Forelimb muscle (tissue), 1 donor: ENCODE data around the gene NBPF11. TPM values are rescaled to one million over a fixed set of nuclear protein-coding genes. Genes with fewer than 3 reads are reported as not detected.
"Not testable (repeated sequence)": the region's sequence is repeated elsewhere in the genome, so short reads cannot be mapped to it uniquely, and the experiment has no call there.

Experiments used
- DNase-seq: peaks from one replicate; pipeline ENCODE4 v3.0.0-alpha.2; 2013; ENCODE audit warnings: low read depth
- polyA plus RNA-seq: library from polyadenylated mRNA; unstranded; fragments of 120-200 nt; gene quantifications from one replicate; pipeline ENCODE4 v1.2.1, GENCODE V29; 2013; ENCODE audit not compliant: insufficient read length

The NBPF11 gene
- polyA plus RNA-seq, 1 donor: 15.1 TPM

DNA sequence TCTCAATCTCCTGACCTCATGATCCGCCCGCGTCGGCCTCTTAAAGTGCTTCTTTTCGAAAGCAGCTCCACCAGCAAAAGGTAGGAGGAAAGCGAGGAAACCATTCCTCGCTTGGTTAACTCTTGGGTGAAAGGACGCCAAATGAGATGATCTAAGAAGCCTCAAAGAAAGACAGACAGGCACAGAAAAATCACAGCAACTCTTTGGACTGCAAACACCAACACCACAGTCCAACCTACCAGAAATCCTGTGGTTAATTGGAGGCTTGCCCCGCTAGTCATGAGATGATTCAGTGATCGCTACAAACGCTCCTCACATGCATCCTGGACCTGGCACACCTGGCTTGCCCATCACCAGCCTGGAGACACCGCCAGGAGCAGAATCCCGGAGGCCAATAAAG lies 1.1 kb downstream of the NBPF11 start:
- DNase-seq: not testable (repeated sequence)

DNA sequence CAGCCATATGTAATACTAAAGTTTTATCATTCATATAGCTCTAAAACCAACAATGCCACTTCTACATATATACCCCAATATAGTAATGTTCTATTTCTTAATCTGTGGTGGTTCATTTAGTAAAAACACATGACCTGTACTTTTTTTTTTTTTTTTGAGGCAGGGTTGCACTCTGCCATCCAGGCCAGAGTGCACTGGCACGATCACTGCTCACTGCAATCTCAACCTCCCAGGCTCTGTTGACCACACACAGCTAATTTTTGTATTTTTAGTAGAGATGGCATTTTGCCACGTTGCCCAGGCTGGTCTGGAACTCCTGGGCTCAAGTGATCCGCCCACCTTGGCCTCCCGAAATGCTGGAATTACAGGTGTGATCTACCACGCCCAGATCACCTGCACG lies 2.1 kb downstream of the NBPF11 start:
- not testable (repeated sequence) for DNase-seq

DNA sequence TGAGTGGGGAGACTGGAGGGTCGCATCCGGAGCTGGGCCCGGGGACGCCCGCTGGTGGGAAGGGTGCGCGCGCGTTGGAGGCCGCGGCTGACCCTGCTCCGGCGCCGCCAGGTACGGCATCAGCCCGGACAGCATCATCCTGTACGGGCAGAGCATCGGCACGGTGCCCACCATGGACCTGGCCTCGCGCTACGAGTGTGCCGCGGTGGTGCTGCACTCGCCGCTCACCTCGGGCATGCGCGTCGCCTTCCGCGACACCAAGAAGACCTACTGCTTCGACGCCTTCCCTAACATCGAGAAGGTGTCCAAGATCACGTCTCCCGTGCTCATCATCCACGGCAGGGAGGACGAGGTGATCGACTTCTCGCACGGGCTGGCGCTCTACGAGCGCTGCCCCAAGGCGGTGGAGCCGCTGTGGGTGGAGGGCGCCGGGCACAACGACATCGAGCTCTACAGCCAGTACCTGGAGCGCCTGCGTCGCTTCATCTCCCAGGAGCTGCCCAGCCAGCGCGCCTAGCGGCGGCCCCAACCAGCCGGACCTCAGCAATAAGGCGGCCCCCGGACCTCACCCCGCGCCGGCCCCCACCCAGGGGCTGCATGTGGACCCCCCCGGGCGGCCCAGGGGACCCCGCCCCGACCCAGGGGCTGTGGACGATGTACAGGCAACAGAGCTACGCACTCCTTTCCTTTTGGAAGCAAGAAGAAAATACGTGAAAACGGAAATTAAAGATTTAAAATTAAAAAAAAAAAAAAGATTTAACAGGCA lies 2.8 kb downstream of the NBPF11 start:
- DNase-seq: not testable (repeated sequence)

DNA sequence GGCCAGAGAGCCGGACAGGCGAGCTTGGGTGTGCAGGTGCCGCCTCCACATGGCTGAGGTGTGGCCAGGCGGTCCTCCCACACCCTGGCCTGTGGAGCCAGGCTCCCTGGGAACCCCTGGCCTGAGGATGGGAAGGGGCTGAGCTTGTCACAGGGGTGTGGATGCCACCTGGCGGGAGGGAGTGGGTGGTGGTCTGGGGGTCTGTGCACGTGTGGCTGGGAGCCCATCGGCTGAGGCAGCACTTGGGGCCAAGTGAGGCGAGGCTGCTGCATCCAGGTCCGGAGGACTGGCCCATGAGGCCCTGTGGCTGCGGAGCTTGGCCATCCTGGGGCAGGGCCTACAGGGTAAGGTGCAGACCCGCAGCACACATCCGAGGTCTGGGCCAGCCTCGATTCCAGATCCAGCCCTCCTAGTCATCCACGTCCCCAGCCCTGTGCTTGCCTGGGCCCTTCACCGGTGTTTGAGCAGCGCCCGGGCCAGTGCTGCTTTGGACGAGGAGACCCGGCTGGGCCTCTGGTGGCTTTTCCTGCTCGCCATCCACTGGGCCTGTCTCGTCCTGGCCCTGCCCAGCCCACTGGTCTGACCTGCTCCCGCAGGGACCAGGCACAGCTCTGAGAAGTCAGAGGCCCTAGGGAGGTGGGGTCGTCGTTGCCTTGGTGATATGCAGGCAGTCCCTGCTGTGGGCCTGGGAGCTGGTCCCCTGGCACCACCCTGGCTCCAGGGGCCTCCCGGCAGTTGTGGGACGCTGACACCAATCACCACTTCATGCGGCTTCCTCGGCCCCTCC lies 4.8 kb downstream of the NBPF11 start:
- DNase-seq: not testable (repeated sequence)

DNA sequence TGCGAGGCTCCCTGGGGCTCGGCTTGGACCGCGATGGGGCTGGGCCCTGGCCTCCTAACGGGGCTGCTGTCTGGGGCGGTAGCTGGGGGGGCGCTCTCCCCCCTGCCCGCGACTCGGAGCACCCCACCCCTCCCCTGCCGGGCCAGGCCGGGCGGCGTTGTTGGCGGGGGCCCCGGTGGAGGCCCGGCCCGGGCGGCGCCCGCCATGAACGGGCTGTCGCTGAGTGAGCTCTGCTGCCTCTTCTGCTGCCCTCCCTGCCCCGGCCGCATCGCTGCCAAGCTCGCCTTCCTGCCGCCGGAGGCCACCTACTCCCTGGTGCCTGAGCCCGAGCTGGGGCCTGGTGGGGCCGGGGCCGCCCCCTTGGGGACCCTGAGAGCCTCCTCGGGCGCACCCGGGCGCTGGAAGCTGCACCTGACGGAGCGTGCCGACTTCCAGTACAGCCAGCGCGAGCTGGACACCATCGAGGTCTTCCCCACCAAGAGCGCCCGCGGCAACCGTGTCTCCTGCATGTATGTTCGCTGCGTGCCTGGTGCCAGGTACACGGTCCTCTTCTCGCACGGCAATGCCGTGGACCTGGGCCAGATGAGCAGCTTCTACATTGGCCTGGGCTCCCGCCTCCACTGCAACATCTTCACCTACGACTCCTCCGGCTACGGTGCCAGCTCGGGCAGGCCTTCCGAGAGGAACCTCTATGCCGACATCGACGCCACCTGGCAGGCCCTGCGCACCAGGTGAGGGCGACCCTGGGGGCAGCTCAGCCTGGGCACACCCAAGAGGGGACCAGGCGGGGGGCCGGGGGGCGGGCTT lies 5.7 kb downstream of the NBPF11 start:
- not testable (repeated sequence) for DNase-seq

DNA sequence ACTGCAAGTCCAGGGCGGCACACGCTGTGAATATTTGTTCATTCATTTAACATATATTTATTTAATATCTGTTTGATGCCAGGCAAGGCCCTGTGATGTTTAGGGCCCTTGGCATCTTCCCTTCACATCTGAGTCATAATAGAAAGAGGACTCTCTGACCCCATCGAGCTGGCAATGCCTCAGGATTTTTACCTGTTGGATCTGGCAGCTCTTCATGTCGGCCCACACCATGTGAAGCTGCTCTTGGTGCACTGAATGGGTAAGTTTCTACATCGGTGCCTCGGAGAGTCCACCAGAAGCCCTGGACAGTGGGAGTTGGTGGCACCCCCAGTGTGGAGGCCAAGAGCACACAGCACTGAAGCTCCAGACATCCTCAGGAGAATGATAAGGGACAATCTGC lies 8.9 kb downstream of the NBPF11 start:
- not testable (repeated sequence) for DNase-seq

DNA sequence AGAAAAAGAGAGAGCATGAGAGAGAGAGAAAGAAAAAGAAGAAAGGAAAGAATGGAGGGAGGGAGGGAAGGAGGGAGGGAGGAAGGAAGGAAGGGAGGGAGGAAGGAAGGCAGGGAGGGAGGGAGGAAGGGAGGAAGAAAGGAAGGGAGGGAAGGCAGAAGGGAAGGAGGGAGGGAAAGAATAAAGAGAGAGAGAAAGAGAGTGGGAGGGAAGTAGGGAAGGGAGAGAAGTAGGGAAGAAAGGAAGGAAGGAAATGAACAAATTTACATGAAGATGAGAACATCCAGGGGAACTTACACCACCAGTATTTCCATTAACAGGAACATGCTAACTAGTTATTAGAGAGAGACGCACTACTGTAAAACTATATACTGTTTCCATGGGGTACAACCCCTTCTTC lies 10.1 kb downstream of the NBPF11 start:
- not testable (repeated sequence) for DNase-seq

DNA sequence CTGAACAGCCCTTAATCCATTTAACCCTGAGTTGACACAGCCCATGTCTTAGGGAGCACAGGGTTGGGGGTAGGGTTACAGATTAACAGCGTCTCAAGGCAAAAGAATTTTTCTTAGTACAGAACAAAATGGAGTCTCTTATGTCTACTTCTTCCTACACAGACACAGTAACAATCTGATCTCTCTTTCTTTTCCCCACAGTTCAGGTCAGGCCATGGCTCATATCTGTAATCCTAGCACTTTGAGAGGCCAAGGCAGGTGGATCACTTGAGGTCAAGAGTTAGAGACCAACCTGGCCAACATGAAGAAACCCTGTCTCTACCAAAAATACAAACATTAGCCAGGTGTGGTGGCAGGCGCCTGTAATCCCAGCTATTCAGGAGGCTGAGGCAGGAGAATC lies 13.5 kb downstream of the NBPF11 start:
- not testable (repeated sequence) for DNase-seq

DNA sequence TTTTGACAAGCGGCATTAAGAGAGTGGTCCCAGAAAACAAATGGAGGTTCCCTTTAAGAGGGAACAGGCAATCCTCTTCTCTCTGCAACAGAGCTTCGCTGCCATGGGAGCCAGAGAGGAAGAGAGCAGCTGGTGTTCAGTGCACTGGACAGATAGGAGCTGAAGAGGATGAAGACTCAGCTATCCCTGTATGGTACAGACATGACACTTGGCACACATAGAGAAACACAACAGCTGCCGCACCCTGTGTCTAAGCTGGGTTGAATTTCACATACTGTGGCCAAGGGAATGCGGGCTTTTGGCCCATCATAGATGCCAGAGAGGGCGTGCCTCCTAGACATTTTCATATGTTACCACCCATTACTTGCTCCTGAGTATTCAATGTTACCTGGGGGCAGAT lies 29.7 kb downstream of the NBPF11 start:
- not testable (repeated sequence) for DNase-seq

DNA sequence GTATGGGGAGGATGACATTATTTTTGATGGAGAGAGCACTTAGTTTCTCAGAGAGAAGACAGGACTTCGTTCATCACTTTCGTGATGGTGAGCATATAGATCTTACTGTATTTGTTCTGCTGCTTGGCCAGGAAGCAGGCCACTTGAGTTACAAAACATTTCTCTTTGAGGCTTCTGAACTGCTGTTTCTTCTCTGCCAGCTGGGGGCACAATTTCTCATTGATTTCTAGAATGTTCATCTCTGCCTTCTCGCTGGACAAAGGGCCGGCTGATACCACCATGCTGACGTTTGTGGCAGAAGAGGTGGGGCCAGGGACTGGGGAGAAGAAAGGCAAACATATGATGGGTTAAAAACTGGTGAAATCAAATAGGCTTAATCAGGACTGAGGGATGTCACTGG lies 31.7 kb downstream of the NBPF11 start:
- DNase-seq: not testable (repeated sequence)

DNA sequence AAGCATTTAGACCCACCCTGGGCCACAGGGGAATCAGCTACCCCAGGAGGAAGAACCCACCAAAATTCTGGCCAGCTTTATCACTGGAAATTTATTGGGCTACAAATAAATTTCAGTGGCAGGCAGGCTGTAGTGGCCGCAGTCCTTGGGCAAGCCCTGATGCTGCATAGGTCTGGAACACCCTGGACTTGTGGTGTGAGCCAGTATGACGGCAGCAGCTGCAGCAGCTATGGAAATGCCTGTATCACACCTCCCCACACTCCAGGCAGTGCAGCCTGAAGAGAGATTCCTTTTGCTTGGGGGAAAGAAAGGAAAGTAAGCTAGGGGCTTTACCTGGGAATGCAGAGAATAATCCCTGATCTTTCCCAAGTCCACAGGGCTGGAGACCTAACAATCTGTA lies 56.3 kb downstream of the NBPF11 start:
- DNase-seq: not testable (repeated sequence)

DNA sequence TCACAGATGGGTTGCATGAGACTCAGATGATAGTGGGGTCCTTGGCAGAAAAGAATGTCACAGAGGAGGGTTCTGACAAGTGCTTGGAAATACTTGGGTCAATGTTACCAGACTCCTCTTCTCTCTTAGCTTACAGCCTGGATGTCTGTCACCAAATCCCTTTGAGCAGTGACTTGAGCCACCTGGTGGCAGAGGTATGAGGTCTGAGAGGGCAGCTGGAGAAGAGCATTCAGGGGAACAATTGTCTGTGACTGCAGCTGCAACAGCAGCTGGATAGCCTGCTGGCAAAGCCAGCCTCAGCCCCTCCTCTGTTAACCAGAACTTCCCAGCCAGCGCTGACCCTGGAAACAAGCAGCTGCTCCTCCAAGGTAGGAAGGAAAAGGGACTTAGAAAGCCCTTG lies 65.9 kb downstream of the NBPF11 start:
- not testable (repeated sequence) for DNase-seq

DNA sequence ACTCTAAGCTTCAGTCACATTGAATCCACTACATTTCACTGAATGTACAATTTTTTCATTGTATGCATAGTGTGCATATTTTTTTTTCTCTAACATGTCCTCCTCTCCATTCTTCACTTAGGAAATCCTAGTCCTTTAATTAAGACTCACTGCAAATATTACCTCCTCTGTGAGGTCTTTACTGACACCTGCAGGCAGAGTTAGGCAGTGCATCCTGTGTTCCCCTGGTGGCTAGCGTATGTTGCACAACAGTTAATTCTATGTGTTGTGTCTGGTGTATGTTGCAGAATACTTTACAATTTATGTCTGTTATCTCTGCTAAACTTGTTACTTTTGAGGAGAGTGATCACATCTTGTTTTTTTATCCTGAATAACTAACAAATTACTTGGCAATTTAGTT lies 70.9 kb downstream of the NBPF11 start:
- DNase-seq: not testable (repeated sequence)

DNA sequence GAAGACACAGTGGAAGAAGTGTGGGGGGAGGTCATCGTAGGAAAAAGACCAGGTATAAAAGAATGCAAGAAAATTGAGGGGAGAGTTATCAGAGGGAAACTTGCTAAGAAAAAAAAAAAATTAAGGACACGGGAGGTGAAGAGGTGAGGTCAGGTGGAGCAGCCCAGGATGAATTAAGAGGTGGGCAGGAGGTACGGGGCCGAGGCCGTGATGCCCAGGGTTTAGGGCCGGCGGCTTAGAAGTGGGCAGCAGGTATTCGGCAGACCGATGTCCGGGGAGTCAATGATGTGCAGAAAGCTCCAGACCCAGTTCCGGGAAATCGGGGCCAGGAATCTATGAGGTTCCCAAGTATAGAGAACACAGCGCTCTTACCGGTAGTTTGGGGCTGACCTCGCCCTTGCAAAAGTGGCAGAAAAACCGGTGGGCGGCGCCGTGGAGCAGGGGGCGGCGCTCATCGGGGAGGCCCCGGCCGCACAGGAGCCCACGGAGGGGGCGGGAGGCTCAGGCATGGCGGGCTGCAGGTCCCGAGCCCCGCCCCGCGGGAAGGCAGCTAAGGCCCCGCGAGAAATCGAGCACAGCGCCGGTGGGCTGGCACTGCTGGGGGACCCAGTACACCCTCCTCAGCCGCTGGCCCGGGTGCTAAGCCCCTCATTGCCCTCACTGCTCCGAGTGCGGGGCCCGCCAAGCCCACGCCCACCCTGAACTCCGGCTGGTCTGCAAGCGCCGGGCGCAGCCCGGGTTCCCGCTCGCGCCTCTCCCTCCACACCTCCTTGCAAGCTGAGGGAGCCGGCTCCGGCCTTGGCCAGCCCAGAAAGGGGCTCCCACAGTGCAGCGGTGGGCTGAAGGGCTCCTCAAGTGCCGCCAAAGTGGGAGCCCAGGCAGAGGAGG lies 73.2 kb downstream of the NBPF11 start:
- DNase-seq: not testable (repeated sequence)

DNA sequence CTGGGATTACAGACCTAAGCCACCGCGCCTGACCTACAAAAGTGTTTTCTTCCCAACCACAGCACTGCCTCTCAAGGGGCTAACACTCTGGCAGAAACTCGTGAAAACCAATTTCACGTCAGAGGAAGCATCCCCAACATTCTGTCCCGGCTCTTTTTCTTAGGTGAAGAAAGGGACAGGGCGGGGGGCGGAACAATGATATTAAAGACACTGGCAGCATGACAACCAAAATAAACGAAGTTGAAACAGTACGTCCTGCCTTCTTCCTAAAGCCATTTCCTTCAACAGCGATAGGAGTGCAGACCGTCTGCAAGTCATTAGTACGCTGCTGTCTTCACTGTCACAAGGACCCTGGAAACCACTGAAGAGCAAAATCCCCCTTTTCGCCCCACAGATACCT lies 74.0 kb downstream of the NBPF11 start:
- not testable (repeated sequence) for DNase-seq

DNA sequence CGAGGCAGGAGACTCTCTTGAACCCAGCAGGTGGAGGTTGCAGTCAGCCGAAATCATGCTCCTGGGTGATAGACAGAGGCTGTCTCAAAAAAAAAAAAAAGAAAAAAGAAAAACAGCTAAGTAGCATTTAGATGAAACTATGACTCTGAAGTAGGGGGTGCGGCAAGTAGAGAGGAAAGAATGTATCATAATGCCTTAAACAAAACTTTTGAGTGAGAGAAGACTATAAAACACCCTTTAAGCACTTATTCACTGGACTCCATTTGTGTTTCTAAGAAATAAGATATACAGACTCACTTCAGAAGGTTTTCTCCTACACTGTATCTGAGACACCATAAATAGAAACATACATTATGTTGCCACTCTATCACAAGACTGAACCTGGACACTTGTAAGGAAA lies 74.6 kb downstream of the NBPF11 start:
- not testable (repeated sequence) for DNase-seq

DNA sequence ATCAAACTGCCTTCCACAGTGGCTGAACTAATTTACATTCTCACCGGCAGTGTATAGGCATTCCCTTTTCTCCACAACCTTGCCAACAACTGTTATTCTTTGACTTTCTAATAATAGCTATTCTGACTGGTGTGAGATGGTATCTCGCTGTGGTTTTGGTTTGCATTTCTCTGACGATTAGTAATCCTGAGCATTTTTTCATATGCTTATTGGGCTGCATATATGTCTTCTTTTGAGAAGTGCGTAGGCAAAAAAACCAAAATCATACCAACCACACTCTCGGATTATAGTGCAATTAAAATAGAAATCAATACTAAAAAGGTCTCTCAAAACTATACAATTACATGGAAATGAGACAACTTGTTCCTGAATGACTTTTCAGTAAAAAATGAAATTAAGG lies 78.7 kb downstream of the NBPF11 start:
- not testable (repeated sequence) for DNase-seq

DNA sequence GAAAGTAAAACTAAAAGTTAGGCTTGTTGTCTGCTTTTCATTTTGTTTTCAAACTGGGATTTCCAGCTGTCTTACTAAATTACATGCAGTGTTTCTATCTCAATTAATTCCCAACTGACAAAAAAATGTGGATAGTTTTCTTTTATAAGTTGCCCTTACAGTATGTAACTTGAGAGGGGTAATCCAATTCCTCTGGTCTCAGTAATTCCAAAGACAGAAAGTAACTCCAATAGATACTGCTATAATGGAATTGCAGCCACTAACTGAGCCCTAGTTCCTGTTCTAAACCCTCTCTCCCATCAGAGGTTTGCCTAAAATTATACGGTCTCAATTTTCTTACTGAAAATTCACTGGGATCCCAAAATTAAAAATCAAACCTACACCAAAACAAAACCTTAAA lies 83.5 kb downstream of the NBPF11 start:
- not testable (repeated sequence) for DNase-seq

DNA sequence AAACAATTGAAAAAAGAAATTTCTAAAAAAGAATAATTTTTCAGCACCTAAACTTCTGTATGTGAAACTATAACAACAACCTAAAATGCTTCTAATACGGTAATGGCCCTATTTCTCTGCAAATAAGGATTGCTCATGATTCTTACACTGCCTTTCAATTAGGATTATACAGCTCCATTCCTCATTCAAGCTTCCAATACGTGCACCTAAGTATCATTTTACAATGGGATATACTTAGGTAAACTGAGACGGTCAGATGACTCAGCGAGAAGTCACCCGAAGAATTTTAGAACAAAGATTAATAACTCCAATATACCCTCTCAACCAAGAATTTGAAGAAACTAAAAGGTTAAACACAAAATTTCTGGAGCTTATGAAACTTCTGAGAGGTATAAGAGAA lies 83.9 kb downstream of the NBPF11 start:
- not testable (repeated sequence) for DNase-seq

DNA sequence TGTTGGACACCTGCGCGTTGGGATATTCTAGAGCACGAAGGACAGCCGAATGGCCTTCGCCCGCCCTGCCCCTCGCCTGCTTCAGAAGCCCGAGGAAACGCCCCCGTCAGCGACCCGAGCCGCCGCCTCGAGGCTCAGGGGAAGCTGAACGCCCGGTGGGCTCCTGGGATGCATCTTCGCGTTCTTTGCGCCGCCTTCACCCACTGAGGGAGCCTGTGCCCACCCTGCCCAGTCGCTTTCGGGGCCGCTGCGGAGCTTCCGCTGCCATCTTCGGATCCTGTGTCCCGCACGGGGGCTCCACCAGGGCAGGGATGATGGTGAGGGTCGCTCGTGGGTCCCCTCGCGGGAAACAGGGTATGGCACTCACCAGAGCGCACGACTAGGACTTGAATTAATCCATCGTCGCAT lies 91.8 kb downstream of the NBPF11 start:
- DNase-seq: not testable (repeated sequence)

DNA sequence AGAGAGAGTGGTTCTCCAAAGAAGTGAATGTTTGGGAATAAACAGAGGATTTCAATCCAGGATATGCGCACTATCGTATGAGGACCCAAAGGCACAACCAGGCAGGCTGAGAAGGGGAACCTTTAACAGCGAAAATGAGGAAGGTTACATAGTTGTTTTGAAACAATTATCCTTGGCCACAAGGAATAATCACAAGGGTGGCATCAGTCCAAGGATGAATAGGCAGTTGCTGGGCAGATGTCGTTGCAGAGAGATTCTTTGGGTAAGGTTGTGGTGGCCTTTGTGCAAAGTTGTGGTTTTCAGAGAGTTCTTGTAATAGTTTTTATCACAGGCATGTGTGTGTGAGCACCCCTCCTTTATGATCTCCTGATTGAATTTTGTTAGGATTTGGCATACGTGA lies 94.7 kb downstream of the NBPF11 start:
- DNase-seq: not testable (repeated sequence)
